Fibroblast of peridontal ligament (primary cell): ENCODE data around the gene ABI2.
"Not testable (repeated sequence)": the region's sequence is repeated elsewhere in the genome, so short reads cannot be mapped to it uniquely, and the experiment has no call there.

ENCODE experiments used
- DNase-seq: peaks from one replicate; pipeline ENCODE4 v3.0.0-alpha.2; 2010; ENCODE audit errors: extremely low read depth

ABI2 gene

DNA sequence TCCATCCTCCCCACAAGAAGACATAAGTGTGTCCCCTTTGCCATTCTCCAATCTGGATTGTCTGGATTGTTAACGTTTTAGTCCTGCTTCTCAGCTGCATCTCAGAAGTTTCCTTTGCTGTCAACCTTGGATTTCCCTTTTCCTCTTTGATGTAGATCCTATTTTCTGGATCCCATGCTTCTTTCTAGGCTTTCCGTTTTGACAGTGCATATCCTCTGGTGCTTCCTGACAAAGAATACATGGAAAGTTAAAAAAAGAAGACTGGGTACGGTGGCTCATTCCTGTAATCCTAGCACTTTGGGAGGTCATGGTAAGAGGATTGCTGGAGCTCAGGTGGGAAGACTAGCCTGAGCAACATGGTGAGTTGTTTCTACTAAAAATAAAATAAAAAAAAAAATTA, 26.8 kb downstream of the ABI2 start:
- no peak for DNase-seq

DNA sequence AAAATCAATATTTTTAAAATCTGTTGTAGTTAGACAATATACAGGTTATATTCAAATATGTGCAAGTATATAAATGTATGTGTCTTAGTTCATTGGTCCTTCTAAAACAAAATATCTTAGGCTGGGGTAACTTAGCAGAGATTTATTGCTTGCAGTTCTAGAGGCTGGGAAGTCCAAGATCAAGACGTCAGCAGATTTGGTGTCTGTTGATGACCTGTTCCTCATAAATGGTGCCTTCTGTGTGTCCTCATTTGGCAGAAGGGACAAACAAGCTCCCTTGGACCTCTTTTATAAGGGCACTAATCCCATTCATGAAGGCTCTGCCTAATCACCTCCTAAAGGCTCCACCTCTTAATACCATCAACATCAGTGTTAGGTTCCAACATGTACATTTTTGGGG, 31.3 kb downstream of the ABI2 start:
- no peak for DNase-seq

DNA sequence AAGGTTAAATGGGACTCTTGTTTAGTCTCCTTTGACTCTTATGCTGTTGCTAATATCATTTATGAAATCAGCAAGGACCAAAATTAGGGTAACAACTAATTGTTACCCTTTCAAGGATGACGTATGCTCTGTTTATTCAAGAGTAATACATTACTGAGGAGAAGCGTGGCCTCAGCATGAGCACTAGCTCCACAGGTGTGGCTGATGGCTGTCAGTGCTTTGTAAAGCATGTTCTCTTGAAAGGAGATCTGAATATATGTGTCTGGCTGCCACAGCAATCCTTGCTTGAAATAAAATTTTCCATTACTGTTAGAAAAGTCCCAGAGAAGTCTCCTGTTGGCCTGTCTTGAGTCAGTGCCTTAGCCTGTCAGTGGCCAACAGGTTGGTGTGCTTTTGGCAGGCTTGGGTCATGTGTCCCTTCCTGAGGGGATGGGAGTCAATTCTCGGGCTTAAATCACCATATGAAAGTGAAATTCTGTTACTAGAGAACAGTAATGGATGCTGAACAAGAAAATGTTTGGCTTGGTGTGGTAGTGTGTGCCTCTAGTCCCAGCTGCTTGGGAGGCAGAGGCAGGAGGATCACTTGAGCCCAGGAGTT, 32.7 kb downstream of the ABI2 start:
- no peak for DNase-seq

DNA sequence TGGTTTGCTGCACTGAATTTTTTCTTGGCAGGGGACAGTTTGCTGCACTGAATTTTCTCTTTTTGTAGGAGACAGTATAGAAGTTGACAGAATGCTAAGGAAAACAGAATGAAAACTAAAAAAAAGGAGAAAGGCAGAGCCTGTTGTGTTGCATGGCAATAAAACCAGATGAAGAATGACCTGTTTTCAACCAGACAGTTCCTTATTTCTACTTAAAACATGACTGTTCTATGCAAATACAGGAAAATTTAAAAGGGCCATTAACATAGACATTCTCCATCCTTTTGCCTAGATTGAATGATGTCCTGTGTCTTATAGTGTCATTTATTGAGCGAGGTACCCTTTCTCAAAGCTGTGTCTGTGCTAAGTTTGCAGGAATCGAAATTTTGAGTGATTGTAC, 33.3 kb downstream of the ABI2 start:
- no peak for DNase-seq

DNA sequence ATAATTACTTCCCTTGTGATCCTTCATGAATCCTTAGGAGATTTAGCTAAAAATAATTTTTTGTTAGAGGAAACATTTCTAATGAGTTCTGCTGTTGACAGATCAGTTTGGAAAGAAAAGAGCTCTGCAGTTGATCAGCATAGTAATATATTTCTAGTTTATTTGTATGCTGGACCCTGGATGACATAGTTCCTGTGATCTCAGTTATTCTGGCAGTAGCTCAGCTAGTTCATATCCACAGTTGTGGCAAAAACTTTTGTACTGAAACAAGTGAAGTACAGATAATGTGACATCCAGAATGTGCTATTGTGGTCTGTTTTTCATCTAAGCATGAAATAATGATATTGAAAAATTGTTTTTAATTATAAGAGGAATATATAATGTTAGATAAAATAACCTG, 33.7 kb downstream of the ABI2 start:
- DNase-seq = peak; percentile 36

DNA sequence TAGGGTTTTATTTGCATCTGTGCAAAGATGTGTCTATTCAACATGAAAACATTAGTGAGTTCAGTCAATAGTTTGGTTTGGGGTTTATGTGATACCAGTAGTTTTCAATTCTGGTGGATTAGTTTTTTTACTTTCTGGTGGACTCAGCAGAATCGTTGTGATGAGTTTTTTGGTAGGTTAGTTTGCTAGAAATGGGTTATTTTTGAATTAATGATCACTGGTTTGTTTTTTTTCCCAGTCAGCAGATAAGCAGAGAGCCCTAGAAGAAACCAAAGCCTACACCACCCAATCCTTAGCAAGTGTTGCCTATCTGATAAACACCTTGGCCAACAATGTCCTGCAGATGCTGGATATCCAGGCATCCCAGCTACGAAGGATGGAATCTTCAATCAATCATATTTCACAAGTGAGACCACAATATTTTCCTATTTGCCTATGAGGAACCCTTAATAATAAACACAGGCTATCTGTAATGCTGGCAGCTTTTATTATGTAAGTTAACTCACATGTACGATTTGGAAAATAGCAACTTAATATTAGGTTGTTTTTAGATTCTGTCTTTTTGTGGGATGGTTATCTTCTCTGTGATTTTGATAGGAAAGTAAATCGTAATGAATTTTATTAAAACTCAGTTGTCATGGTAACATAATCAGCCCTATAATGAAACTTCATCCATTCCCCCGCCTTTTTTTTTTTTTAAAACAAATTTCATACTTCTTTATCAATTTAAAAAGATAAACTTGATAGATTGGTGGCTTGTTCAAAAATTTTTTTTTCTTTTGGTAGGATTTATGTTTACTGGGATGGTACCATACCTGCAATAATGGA, 38.7 kb downstream of the ABI2 start:
- no peak for DNase-seq

DNA sequence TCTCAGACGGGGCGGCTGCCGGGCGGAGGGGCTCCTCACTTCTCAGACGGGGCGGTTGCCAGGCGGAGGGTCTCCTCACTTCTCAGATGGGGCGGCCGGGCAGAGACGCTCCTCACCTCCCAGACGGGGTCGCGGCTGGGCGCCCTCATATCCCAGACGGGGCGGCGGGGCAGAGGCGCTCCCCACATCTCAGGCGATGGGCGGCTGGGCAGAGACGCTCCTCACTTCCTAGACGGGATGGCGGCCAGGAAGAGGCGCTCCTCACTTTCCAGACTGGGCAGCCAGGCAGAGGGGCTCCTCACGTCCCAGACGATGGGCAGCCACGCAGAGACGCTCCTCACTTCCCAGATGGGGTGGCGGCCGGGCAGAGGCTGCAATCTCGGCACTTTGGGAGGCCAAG, 44.5 kb downstream of the ABI2 start:
- not testable (repeated sequence) for DNase-seq

DNA sequence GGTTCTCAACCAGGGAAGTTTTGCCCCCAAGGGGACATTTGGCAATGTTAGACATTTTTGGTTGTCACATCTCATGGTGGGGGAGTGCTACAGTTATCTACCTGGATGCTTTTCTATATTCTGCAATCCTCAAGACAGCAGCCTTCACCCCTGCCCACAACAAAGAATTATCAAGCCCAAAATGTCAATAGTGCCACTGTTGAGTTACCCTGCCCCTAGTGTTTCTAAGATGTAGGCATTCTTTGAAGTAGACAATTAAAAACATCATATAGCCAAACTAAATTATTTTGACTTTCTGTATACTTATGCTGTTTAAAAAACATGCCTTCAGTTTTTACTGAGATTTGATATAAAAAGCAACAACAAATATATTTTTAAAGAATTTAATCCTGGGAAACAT, 48.0 kb downstream of the ABI2 start:
- DNase-seq = no peak

DNA sequence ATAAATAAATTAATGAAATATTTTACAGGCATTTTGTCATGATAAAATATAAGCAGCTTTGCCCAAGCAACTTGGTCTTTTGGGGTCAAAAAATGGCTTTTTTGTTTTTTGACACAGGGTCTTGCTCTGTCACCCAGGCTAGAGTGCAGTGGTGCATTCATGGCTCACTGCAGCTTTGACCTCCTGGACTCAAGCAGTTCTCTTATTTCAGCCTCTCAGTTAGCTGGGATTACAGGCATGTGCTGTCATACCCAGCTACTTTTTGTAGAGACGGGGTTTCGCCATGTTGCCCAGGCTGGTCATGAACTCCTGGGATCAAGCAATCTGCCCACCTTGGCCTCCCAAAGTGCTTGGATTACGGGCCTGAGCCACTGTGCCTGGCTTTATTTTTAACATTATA, 51.0 kb downstream of the ABI2 start:
- DNase-seq = no peak

DNA sequence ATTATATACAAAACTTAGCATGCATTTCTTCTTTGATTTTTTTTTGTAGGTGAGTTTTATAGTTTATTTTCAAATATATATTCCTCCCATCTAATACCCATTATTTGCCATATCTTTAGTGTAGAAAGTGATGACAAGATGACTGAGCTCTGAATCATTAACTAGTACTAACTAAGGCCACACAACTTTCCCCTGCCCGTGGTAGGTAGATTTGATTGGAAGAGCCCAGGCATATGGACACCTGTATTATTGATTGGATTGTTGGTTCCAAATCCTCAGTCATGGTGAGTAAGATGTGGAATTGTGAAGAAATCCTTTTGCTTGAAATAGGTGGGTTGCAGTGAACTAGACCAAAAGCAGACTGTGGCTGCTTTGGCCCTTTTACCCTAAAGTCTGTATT, 54.8 kb downstream of the ABI2 start:
- DNase-seq = no peak

DNA sequence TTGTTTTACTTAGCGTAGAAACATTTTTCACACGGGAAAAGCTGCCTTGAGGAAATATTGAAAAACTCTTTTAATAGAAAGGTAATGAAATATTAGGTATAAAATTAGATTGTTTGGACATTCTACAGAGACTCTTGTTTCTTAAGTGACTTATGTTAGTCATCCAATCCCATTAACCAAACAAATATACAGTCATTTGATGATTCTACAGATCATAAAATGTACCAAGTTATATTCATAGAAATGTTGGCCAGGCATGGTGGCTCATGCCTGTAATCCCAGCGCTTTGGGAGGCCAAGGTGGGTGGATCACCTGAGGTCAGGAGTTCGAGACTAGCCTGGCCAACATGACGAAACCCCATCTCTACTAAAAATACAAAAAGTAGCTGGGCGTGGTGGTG, 60.0 kb downstream of the ABI2 start:
- DNase-seq = not testable (repeated sequence)

DNA sequence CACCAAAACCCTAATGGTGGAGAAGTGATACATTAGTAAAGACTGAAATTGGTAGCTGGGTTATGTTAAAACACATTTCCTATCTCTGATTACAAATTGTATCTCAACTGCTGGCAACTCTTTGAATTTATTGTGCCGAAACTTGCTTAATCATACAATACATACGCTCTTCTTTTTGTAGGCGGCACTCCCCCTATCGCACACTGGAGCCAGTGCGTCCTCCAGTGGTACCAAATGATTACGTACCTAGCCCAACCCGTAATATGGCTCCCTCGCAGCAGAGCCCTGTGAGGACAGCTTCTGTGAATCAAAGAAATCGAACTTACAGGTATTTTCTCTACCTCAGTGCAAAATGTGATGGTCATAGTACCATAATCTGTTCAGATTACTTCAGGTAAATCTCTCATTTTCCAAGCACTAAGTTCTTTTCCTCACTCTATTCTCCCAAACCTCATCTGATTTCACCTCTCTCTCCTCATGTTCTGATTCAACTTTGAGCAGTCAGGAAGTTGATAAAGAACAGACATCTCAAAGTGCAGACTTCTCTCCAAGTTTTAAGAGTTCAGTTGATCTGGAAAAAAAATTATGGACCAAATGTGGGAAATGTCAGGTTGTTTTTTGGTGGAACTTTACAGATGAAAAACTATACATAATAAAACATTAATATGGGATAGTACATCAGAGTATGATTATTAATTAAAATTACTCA, 66.5 kb downstream of the ABI2 start:
- DNase-seq = no peak

DNA sequence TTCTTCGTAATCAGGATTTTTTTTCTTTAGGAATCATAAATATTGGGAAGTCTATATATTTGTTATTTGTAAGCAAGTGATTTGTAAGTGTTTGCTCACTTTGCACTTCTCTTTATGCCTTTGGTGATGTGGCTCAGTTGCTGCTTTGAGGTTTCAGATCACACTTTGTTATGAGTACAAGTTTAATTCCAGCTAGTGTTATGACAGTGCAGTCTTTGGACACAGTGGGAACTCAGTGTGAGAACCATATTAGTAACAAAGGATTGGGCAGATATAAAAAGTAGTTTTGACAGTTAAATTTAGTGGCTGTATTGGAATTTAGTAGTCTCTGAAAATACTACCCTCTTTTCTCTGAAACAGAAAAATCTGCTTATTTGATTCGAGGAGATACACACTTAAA, 67.7 kb downstream of the ABI2 start:
- DNase-seq = no peak

DNA sequence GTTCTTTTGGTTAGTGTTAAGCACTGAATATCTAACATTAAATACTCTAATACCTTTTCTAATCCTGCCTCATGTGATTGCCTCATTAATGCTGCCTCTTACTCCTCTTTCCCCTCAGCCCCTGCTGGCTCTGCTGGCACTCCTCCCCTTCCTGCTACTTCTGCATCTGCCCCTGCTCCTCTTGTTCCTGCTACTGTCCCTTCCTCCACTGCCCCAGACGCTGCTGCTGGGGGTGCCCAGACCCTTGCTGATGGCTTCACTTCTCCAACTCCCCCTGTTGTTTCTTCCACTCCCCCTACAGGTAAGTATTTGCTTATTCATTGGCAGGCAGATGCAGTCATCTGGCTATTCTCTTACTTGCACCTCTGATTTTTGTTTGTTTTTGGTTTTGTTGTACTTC, 68.5 kb downstream of the ABI2 start:
- no peak for DNase-seq

DNA sequence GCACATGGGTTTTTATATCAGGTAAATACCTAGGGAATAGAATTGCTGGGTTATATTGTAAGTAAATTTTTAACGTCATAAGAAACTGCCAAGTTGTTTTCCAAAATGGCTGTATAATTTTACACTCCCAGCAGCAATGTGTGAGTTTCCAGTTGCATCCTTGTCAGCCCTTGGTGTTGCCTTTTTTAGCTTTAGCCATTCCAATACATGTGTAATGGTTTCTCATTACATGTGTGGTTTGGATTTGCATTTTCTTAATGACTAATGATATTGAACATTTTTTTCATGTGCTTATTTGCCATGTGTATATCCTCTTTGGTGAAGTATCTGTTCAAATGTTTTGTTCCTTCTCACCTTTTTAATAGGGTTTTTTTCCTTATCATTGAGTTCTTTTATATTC, 70.8 kb downstream of the ABI2 start:
- no peak for DNase-seq

DNA sequence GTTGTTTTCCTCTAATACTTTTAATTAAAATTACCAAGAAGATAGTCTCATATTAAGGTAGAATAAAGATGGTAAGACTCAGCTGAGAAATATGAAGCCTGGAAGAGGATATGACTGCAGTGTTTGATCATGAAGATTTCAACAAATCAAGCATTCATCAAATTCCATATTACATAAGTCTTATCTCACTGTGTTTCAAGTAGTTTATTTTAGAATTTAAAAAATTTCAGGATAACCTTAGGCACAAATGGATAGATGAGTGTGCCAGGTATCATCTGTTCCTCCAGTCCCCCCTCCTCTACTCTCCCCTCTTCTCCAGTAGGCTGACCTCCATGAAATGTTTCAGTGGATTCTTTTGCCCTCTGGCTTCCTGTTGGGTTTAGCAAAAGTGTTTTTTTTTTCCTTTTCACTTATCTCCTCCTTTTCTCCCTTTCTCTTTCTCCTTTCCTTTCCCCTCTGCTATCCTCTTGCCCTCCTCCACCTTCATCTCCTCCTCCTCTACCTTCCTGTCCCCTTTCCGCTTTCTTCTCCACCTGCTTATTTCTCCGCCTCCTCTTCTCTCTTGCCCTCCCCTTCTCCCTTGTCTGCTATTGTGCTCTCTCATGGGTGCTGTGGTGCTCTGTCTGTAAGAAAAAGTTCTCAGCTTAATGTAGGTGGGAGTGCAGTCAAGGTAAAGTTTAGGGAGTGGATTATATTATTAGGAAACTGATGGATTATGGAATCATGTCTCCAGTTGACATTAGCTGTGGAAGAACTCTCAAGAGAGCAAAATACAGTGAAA, 72.8 kb downstream of the ABI2 start:
- peak; percentile 20 for DNase-seq

DNA sequence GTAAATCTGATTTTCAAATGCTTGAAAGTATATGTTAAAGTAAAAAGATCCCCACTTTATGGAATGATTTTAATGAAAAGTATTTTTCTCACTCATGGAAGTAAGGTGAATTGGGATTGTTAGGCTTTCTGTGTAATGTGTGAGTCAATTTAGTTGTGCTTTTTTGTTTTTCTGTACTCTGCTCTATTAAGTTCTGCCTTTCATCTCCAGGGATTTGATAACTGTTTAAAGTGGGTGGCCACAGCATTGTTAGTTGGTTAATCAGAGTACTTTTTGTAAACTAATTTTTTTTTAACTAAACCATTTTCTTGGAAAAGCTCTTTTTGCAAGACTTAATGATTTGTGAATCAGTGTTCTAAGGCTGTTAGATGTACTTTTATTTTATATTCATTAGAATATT, 76.8 kb downstream of the ABI2 start:
- peak; percentile 67 for DNase-seq

DNA sequence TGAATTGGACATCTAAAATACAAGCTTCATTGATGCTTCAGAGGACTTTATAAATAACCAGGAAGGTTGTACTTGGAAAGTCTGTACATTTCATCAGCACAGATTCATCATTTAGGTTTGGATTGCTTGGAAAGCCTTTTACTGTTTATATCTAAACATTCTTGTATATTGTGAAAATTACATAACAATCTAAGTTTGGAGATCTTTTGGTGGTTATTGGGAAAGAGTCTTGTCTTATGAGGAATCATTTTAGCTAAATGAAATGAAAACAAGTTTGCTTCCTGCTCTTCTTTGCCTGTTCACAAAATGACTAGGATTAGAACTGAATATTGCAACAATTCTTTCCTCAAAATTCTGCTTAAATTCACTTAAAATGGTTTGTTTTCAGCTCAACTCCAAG, 79.3 kb downstream of the ABI2 start:
- DNase-seq = peak; percentile 85

DNA sequence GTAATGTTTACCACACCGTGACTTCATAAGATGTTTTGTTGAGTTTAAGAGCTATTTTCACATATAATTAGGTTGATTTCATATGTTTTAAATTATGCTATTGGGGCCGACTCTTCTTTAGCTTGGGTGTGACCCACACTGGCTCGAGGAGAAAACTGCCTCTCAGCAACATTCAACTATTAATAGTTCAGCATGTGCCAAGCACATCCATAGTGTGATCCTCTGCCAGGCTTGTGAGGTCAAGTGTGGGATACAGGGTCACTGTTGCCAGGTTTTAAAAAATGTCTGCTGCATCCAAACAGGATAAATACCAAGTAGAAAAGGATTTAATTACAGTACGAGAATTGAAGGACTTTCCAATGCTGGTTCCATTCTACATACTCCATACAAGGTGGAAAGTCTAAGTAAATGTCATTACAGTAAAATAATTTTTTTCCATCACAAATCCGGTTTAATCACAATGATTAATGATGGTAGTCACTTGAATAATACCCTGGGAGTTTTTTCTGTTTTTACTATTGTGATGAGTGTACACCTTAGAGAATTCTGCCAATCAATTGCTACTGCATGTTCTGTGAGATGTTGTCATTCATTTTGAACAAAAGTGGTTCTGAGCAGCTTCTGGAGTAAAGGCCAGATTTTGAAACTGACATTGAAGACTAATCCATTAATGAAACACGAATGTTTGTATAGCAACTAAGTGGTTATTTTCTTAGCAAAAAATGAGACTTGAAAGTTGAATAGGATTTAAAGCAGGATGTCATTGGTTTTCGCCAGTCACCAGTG, 84.5 kb downstream of the ABI2 start:
- no peak for DNase-seq

DNA sequence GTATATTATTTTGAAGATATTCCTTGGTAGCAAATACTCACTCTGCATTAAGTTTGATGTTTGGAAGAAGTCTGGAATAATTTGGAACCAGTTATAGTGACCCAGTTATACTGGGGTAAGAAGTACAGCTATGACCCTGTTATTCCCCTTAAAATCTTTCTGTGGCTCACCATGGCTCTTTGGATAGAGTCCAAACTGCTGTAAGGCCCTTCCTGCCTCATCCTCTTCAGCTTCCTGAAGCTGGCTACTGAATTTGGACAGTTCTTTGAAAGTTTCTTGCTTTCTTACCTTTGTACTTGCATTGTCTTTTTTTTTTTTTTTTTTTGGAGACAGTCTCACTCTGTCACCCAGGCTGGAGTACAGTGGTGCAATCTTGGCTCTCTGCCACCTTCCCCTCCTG, 85.6 kb downstream of the ABI2 start:
- no peak for DNase-seq

DNA sequence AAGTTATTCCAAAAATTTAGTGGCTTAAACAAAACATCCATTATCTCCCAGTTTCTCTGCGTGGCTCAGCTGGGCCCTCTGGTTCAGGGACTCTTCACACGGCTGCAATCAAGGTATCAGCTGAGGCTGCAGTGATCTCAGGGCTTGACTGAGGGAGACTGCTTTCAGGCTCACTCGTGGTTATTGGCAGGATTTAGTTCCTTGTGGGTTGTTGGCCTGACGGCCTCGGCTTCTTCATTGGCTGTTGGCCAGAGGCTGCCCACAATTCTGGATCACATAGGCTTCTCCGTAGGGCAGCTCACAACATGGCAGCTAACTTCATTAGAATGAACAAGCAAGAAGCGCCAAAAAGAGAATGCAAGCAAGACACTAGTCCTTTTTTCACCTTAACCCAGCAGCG, 90.1 kb downstream of the ABI2 start:
- DNase-seq = peak; percentile 56

DNA sequence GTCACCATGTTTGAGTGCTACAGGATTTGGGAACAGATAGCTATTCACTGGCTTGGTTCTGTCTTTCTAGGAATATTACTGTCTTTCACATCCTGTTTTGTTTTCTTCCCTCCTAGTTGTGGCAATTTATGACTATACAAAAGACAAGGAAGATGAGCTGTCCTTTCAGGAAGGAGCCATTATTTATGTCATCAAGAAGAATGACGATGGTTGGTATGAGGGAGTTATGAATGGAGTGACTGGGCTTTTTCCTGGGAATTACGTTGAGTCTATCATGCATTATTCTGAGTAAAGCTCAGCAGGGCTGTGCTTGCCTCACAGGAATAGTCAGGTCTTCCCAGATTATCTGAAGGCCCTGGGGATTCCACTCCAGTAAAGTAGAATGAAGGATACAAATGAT, 98.9 kb downstream of the ABI2 start:
- peak; percentile 61 for DNase-seq
